GM18526 (cell line): Measurements from ENCODE around the gene HPGD.

Experiments used
- POLR2A ChIP-seq: IDR thresholded peaks from 3 replicates; pipeline ENCODE4 v1.6.1; 2011; ENCODE audit not compliant: insufficient read length; ENCODE audit errors: extremely low read depth

The HPGD gene

GRCh38 chr4:174522183-174523024, at the start of gene HPGD:
Gene HPGD (minus strand): TSS chr4:174522488. CDS start chr4:174522451, 37 bp downstream.
- no peak for TF ChIP-seq POLR2A

- no peak for TF ChIP-seq POLR2A
Observed at GRCh38 chr4:174564529-174564928, 42.2 kb upstream of the HPGD start.

GRCh38 chr4:174563399-174563798, 41.1 kb upstream of the HPGD start:
- no peak for TF ChIP-seq POLR2A

- no peak for TF ChIP-seq POLR2A
Observed at GRCh38 chr4:174561560-174561959, 39.3 kb upstream of the HPGD start.

- TF ChIP-seq POLR2A, result no peak
Observed at GRCh38 chr4:174559894-174560293, 37.6 kb upstream of the HPGD start.

- TF ChIP-seq POLR2A, result no peak
Observed at GRCh38 chr4:174555789-174556630, 33.7 kb upstream of the HPGD start.

- no peak for TF ChIP-seq POLR2A
Observed at GRCh38 chr4:174554231-174554728, 32.0 kb upstream of the HPGD start.

GRCh38 chr4:174553828-174554227, 31.5 kb upstream of the HPGD start:
- TF ChIP-seq POLR2A, result no peak

GRCh38 chr4:174553031-174553430, 30.7 kb upstream of the HPGD start:
- TF ChIP-seq POLR2A, result no peak

- TF ChIP-seq POLR2A, result no peak
Observed at GRCh38 chr4:174550541-174550940, 28.3 kb upstream of the HPGD start.

- no peak for TF ChIP-seq POLR2A
Observed at GRCh38 chr4:174549721-174550120, 27.4 kb upstream of the HPGD start.

GRCh38 chr4:174545268-174545667, 23.0 kb upstream of the HPGD start:
- no peak for TF ChIP-seq POLR2A

GRCh38 chr4:174544496-174544895, 22.2 kb upstream of the HPGD start:
- TF ChIP-seq POLR2A, result no peak

GRCh38 chr4:174540175-174540574, 17.9 kb upstream of the HPGD start:
- no peak for TF ChIP-seq POLR2A

- TF ChIP-seq POLR2A, result no peak
Observed at GRCh38 chr4:174539571-174539970, 17.3 kb upstream of the HPGD start.

GRCh38 chr4:174538876-174539250, 16.6 kb upstream of the HPGD start:
- no peak for TF ChIP-seq POLR2A
